Measurements from ENCODE around the gene FBXW8.

FBXW8 gene

DNA sequence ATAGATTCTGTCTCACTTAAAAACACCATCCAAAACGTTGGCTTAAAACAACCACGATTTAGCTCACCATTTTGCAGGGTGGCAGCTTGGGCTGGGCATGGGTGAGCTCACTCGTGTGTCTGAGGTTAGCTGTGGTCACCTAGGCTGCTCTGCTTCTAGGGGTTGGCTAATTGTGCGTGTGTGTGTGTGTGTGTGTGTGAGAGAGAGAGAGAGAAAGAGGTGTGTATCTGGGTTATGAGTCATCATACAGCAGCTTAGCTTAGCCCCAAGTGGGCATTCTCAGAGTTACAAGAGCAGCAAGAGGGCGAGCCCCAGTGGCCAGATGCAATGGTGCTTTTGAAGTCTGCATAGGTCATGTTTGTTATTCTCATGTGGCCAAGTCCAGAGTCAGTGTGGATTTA is 6.0 kb downstream of the FBXW8 start (continued):
- TF ChIP-seq TSHZ1 (tag by site-specific recombination; IDR thresholded peaks at IDR 0.05; ENCODE audit: borderline replicate concordance) (peak; percentile 87), ZNF114 (tag by site-specific recombination; IDR thresholded peaks at IDR 0.05) (no peak; the same call in 1 of the 2 replicates), PATZ1 (tag by site-specific recombination; IDR thresholded peaks at IDR 0.05) (peak; percentile 83), AEBP2 (tag by site-specific recombination; IDR thresholded peaks at IDR 0.05; ENCODE audit: borderline replicate concordance) (no peak), ZNF280C (tag by site-specific recombination; IDR thresholded peaks at IDR 0.05) (no peak), ZNF37A (tag by site-specific recombination; IDR thresholded peaks at IDR 0.05) (no peak), ZBTB21 (tag by site-specific recombination; IDR thresholded peaks at IDR 0.05) (peak; percentile 88), ZNF488 (tag by site-specific recombination; IDR thresholded peaks at IDR 0.05) (0 out of 2 replicates have a peak, but pooled peaks have one; percentile 45), ZNF223 (tag by site-specific recombination; IDR thresholded peaks at IDR 0.05) (0 out of 2 replicates have a peak, but pooled peaks have one; percentile 30), ZNF571 (tag by site-specific recombination; IDR thresholded peaks at IDR 0.05) (no peak), HIC1 (tag by site-specific recombination; IDR thresholded peaks at IDR 0.05) (peak; percentile 92), ZNF175 (tag by site-specific recombination; IDR thresholded peaks at IDR 0.05) (no peak), ZNF121 (tag by site-specific recombination; IDR thresholded peaks at IDR 0.05) (0 out of 2 replicates have a peak, but pooled peaks have one; percentile 18), SCRT1 (tag by site-specific recombination; IDR thresholded peaks at IDR 0.05; ENCODE audit: borderline replicate concordance) (0 out of 2 replicates have a peak, but pooled peaks have one; percentile 27)
- TF ChIP-seq, protein P1, sequence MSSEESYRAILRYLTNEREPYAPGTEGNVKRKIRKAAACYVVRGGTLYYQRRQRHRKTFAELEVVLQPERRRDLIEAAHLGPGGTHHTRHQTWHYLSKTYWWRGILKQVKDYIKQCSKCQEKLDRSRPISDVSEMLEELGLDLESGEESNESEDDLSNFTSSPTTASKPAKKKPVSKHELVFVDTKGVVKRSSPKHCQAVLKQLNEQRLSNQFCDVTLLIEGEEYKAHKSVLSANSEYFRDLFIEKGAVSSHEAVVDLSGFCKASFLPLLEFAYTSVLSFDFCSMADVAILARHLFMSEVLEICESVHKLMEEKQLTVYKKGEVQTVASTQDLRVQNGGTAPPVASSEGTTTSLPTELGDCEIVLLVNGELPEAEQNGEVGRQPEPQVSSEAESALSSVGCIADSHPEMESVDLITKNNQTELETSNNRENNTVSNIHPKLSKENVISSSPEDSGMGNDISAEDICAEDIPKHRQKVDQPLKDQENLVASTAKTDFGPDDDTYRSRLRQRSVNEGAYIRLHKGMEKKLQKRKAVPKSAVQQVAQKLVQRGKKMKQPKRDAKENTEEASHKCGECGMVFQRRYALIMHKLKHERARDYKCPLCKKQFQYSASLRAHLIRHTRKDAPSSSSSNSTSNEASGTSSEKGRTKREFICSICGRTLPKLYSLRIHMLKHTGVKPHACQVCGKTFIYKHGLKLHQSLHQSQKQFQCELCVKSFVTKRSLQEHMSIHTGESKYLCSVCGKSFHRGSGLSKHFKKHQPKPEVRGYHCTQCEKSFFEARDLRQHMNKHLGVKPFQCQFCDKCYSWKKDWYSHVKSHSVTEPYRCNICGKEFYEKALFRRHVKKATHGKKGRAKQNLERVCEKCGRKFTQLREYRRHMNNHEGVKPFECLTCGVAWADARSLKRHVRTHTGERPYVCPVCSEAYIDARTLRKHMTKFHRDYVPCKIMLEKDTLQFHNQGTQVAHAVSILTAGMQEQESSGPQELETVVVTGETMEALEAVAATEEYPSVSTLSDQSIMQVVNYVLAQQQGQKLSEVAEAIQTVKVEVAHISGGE (tag by site-specific recombination; conservative IDR thresholded peaks at IDR 0.05; ENCODE audit: low read depth): no peak
- TF ChIP-seq, protein P2, sequence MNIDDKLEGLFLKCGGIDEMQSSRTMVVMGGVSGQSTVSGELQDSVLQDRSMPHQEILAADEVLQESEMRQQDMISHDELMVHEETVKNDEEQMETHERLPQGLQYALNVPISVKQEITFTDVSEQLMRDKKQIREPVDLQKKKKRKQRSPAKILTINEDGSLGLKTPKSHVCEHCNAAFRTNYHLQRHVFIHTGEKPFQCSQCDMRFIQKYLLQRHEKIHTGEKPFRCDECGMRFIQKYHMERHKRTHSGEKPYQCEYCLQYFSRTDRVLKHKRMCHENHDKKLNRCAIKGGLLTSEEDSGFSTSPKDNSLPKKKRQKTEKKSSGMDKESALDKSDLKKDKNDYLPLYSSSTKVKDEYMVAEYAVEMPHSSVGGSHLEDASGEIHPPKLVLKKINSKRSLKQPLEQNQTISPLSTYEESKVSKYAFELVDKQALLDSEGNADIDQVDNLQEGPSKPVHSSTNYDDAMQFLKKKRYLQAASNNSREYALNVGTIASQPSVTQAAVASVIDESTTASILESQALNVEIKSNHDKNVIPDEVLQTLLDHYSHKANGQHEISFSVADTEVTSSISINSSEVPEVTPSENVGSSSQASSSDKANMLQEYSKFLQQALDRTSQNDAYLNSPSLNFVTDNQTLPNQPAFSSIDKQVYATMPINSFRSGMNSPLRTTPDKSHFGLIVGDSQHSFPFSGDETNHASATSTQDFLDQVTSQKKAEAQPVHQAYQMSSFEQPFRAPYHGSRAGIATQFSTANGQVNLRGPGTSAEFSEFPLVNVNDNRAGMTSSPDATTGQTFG (tag by site-specific recombination; IDR thresholded peaks at IDR 0.05; ENCODE audit: borderline replicate concordance): no peak; the same call in none of the 2 replicates
- TF ChIP-seq, protein P3, sequence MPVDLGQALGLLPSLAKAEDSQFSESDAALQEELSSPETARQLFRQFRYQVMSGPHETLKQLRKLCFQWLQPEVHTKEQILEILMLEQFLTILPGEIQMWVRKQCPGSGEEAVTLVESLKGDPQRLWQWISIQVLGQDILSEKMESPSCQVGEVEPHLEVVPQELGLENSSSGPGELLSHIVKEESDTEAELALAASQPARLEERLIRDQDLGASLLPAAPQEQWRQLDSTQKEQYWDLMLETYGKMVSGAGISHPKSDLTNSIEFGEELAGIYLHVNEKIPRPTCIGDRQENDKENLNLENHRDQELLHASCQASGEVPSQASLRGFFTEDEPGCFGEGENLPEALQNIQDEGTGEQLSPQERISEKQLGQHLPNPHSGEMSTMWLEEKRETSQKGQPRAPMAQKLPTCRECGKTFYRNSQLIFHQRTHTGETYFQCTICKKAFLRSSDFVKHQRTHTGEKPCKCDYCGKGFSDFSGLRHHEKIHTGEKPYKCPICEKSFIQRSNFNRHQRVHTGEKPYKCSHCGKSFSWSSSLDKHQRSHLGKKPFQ (tag by site-specific recombination; IDR thresholded peaks at IDR 0.05): peak; percentile 97
